LNCaP clone FGC (cell line): Measurements from ENCODE around the gene MYH15.

Source experiments
- DNase-seq: peaks from one replicate; pipeline ENCODE4 v3.0.0-alpha.2; 2011; ENCODE audit warnings: low read depth
- H3K4me3 ChIP-seq: 2 replicates; pipeline ENCODE4 v1.5.1; 2011; ENCODE audit warnings: mild to moderate bottlenecking, low read depth, low read length, control low read depth
- TF ChIP-seq, protein P1 (sequence below): IDR thresholded peaks from 2 replicates; pipeline ENCODE4 v1.5.1; 2012; ENCODE audit warnings: mild to moderate bottlenecking; ENCODE audit not compliant: control insufficient read depth, insufficient read depth; ENCODE audit errors: extremely low read depth

Gene MYH15

DNA sequence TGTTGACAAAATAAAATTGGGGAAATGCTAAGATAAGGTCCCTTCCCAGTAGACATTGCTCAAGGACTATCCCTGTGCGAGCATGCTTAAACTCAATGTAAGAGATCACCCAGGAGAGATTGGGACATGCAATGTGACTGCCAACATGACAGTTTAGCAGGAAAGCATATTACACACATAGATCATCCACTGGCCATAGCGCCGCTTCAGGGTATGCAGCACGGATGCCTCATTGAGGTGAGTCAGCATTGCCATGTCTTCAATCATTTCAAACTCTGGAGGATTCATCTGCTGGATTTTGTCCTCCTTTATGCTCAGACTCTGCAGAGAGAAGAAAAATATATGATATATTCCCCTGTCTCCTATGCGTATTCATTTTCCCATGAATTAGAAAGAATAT lies 8.9 kb downstream of the MYH15 start:
- DNase-seq = no peak

DNA sequence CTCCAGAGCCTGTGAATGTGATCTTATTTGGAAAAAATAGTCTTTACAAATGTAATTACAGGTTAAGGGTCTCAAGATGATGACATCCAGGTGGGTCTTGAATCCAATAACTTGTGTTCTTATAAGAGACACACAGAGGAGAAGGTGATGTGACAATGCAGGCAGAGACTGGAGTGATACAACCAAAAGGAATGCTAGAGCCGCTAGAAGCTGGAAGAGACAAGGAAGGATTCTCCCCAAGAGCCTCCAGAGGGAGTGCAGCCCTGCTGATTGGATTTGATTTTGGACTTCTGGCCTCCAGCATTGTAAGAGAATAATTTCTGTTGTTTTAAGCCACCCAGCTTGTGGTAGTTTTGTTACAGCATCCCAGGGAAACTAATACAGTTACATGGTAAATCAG lies 9.7 kb downstream of the MYH15 start:
- no peak overlapping the region for H3K4me3 ChIP-seq
- DNase-seq = no peak
- TF ChIP-seq, protein P1, sequence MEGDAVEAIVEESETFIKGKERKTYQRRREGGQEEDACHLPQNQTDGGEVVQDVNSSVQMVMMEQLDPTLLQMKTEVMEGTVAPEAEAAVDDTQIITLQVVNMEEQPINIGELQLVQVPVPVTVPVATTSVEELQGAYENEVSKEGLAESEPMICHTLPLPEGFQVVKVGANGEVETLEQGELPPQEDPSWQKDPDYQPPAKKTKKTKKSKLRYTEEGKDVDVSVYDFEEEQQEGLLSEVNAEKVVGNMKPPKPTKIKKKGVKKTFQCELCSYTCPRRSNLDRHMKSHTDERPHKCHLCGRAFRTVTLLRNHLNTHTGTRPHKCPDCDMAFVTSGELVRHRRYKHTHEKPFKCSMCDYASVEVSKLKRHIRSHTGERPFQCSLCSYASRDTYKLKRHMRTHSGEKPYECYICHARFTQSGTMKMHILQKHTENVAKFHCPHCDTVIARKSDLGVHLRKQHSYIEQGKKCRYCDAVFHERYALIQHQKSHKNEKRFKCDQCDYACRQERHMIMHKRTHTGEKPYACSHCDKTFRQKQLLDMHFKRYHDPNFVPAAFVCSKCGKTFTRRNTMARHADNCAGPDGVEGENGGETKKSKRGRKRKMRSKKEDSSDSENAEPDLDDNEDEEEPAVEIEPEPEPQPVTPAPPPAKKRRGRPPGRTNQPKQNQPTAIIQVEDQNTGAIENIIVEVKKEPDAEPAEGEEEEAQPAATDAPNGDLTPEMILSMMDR = no peak

More for the DNA sequence above, 8.9 kb downstream of the MYH15 start:
- TF ChIP-seq, protein P1 = no peak
- no peak overlapping the region for H3K4me3 ChIP-seq

DNA sequence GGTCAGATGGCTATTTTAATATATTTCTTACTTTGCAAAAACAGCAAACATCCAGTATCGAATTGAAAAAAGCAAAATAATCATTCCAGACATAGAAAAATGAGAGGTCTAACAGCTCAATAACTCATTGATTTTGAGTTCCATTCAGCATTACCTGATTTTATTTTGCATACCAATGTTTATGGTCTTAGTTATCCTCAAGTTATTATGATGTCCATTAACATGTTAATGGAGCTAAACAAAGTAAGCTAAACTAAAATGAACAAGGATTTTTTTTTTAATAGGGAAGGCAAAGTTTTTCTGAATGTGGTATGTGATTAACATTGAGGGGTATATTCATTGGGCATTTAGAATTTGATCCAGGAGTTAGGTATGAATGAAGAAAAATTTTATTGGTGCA lies 13.1 kb downstream of the MYH15 start:
- TF ChIP-seq, protein P1 = no peak
- no peak for DNase-seq
- H3K4me3 ChIP-seq = no peak overlapping the region

DNA sequence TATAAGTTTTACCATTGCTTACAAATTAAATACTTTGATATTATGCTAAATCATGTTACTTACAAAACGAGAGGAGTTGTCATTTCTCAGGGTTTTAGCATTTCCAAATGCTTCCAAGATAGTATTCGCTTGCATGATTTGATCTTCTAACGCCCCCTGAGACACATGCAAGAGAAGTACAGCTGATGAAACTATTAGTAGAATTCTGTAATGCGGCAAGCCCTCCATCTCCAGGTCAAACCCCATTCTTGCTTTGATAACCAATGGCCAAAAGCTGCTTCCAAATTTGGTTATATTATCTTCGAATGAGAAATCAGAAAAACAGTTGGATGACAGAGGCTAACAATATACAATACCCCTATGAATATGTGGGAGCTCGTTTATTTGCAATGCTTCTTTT lies 14.7 kb downstream of the MYH15 start:
- no peak overlapping the region for H3K4me3 ChIP-seq
- no peak for DNase-seq

DNA sequence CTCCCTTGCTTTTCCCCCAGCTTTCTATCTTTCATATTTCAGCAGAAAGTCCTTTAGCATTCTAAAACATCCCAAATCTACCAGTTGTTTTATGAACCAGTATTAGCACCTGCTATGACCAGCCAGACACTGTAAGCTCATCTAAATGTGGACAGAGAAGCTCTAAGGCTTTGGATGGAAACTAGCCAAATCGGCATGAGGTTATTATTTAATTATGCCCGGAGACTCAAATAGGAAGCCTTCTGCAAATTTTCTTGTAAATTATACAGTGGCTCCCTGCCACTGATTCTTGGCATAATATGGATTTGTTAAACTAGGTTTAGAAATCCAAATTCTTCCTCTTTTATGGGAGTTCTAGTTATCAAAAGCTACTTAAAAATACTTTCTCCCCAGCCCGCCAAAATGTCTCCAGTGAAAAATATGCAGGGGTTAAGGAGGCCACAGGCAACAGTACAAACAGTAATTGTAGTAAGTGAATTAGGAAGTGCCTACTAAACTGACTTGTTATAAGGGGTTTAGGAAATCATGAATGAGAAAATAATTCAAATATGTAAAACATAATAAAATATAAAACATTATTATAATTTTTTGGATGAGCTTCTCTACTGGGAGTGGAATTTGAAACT lies 15.4 kb downstream of the MYH15 start:
- TF ChIP-seq, protein P1 = no peak
- peak; percentile 85 for DNase-seq
- H3K4me3 ChIP-seq = no peak overlapping the region

More for the DNA sequence above, 14.7 kb downstream of the MYH15 start:
- TF ChIP-seq, protein P1 = no peak

DNA sequence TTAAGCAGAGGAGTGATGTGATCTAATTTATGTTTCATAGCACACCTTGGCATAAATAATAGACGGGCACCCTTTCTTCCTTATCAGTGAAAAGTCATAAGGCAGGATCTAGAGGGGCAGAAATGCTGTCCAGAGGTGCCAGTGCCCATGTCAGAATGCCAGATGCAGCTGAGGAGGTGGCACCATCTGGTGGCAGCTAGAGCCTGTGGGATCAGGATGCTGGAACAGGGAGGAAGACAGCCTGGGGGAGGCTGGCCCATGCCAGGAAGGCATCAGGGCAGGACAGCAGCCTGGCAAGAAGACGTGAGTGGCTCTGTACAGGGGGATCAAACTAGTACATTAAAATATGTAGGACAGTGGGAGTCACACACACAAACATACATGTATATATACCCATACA lies 16.5 kb downstream of the MYH15 start:
- DNase-seq = no peak
- TF ChIP-seq, protein P1 = peak; percentile 71
- no peak overlapping the region for H3K4me3 ChIP-seq

DNA sequence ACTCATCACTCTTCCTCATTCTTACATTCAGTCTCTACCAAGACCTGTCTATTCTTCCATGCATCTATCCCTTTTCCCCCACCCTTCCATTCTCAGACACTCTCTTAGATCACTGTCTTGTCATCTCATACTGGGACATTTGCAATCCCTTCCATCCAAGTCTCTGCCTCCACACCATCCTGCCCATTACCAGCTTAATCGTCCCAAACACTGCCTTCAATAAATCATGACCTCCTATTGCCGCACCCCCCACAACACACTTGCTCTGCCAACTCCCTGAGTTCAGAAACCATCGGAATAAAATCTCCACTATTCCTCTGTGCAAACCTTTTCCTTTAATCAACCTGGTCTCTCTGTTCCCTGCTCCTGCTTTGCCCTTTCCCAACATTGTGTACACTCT lies 18.9 kb downstream of the MYH15 start:
- TF ChIP-seq, protein P1 = no peak
- no peak overlapping the region for H3K4me3 ChIP-seq
- no peak for DNase-seq
